PFSK-1 (cell line): ENCODE measurements around the gene PHACTR4.

ENCODE experiments used
- FOXP2 ChIP-seq: optimal IDR thresholded peaks from 2 replicates; pipeline ENCODE3; 2011; ENCODE audit warnings: borderline replicate concordance, control low read depth, inconsistent platforms; ENCODE audit not compliant: insufficient read depth; ENCODE audit errors: extremely low read length, extremely low read depth
- POLR2AphosphoS5 ChIP-seq: IDR thresholded peaks from 2 replicates; pipeline ENCODE4 v1.6.1; 2012; ENCODE audit warnings: low read depth, mild to moderate bottlenecking, control low read depth, low read length, moderate library complexity
- SIN3A ChIP-seq: IDR thresholded peaks from 2 replicates; pipeline ENCODE4 v1.6.1; 2012; ENCODE audit warnings: mild to moderate bottlenecking, low read length, moderate library complexity, borderline replicate concordance; ENCODE audit not compliant: insufficient read depth
- TAF1 ChIP-seq: IDR thresholded peaks from 2 replicates; pipeline ENCODE4 v1.6.1; 2012; ENCODE audit warnings: low read length, control low read depth, borderline replicate concordance; ENCODE audit not compliant: insufficient read depth

DNA sequence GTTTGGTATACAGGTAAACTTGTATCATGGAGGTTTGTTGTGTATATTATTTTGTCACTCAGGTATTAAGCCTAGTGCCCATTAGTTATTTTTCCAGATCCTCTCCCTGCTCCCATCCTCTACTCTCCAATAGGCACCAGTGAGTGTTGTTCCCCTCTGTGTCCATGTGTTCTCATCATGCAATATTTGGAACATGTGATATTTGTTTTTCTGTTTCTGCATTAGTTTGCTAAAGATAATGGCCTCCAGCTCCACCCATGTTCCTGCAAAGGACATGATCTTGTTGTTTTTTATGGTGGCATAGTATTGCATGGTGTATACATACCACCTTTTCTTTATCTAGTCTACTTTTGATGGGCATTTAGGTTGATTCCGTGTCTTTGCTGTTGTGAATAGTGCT, 10.9 kb downstream of the PHACTR4 start:
- no peak for TF ChIP-seq POLR2AphosphoS5
- no peak for TF ChIP-seq SIN3A
- TF ChIP-seq FOXP2 = no peak
- TF ChIP-seq TAF1 = no peak
